IPS DF 19.7 (cell line): ENCODE data around the gene ANKRD53.

Experiments used
- DNase-seq: peaks from one replicate; pipeline ENCODE4 v3.0.0-alpha.2; 2013; ENCODE audit warnings: low read depth, low spot score

ANKRD53 gene

GRCh38 chr2:70978341-70979179 lies at the start of gene ANKRD53:
ANKRD53 (plus strand) TSS chr2:70978630; CDS start chr2:70978646, 16 bp downstream.
- DNase-seq, result no peak

GRCh38 chr2:70930371-70931329 lies 47.8 kb upstream of the ANKRD53 start:
- no peak for DNase-seq

- no peak for DNase-seq
Measured at GRCh38 chr2:70931376-70932000, 46.9 kb upstream of the ANKRD53 start.

GRCh38 chr2:70932631-70933230 lies 45.7 kb upstream of the ANKRD53 start:
- no peak for DNase-seq

GRCh38 chr2:70934981-70935380 lies 43.4 kb upstream of the ANKRD53 start:
- DNase-seq, result no peak

GRCh38 chr2:70935468-70936164 lies 42.8 kb upstream of the ANKRD53 start, which contains the start of gene ATP6V1B1:
ATP6V1B1 (plus strand) TSS chr2:70935900; CDS start chr2:70935955, 55 bp downstream.
- DNase-seq, result no peak

- DNase-seq, result no peak
Measured at GRCh38 chr2:70936165-70936978, 42.1 kb upstream of the ANKRD53 start.

- DNase-seq, result no peak
Measured at GRCh38 chr2:70936979-70937811, 41.2 kb upstream of the ANKRD53 start.

- no peak for DNase-seq
Measured at GRCh38 chr2:70937866-70938585, 40.4 kb upstream of the ANKRD53 start.

GRCh38 chr2:70938586-70938950 lies 39.9 kb upstream of the ANKRD53 start:
- DNase-seq, result no peak

GRCh38 chr2:70939001-70939838 lies 39.2 kb upstream of the ANKRD53 start:
- DNase-seq, result no peak

- no peak for DNase-seq
Measured at GRCh38 chr2:70939839-70940580, 38.4 kb upstream of the ANKRD53 start.

- no peak for DNase-seq
Measured at GRCh38 chr2:70941186-70941585, 37.2 kb upstream of the ANKRD53 start.

- DNase-seq, result no peak
Measured at GRCh38 chr2:70941701-70942100, 36.7 kb upstream of the ANKRD53 start.

GRCh38 chr2:70942396-70943204 lies 35.8 kb upstream of the ANKRD53 start:
- no peak for DNase-seq
